ENCODE measurements around the gene RAB30. TPM values are rescaled to one million over a fixed set of nuclear protein-coding genes. Genes with fewer than 3 reads are reported as not detected.

RAB30 gene
- total RNA-seq, 2 donors from 2014 or later, result 8.4 to 15.8 TPM

DNA sequence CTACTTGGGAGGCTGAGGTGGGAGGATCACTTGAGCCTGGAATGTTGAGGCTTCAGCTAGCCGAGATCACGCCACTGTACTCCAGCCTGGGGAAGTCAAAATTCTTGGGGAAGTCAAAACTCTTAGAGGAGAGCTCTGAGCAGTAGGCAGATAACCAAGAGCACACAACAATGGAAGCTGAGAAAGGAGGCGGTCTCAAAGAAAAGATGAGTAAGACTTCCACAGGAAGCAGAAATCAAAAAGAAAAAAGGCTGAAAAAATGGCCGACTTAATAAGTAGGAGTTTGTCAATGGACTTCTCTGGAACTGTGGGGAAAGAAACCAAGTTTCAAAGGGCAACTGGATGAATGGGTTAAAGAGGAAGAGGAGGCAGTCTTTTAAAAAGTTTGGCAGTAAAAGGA lies 32.1 kb downstream of the RAB30 start:
- H3K4me3 Mint-ChIP-seq, result no peak overlapping the region
- no peaks in the 10 kb centered on the region for H3K27me3 Mint-ChIP-seq (ENCODE audit: insufficient read depth)
- H3K27ac ChIP-seq (ENCODE audit: low read depth, low read length), result no peak overlapping the region
- H3K9me3 Mint-ChIP-seq, result no peaks in the 10 kb centered on the region
- H3K36me3 Mint-ChIP-seq (ENCODE audit: low read depth), result peaks cover 5% of the 10 kb centered on the region
- H3K4me1 Mint-ChIP-seq, result peaks cover 18% of the 10 kb centered on the region
- no peaks in the 10 kb centered on the region for H3K27me3 ChIP-seq (ENCODE audit: control insufficient read depth, insufficient read depth, low read length, poor library complexity, severe bottlenecking)
- no peak overlapping the region for H3K27ac Mint-ChIP-seq
- H3K36me3 ChIP-seq (ENCODE audit: control insufficient read depth, insufficient read depth, low read length), result no peaks in the 10 kb centered on the region
- no peak overlapping the region for H3K9ac ChIP-seq (ENCODE audit: extremely low read depth, low read length, poor library complexity, severe bottlenecking)
- H3K4me3 ChIP-seq (ENCODE audit: low read length), result no peak overlapping the region
- no peak for DNase-seq
- WGBS, 2 experiments (ENCODE audit: insufficient coverage in 1 of 2, insufficient read length in 1 of 2), result 93 to 96% methylated on average over 4 of the region's 4 CpGs
- TF ChIP-seq, protein P1, sequence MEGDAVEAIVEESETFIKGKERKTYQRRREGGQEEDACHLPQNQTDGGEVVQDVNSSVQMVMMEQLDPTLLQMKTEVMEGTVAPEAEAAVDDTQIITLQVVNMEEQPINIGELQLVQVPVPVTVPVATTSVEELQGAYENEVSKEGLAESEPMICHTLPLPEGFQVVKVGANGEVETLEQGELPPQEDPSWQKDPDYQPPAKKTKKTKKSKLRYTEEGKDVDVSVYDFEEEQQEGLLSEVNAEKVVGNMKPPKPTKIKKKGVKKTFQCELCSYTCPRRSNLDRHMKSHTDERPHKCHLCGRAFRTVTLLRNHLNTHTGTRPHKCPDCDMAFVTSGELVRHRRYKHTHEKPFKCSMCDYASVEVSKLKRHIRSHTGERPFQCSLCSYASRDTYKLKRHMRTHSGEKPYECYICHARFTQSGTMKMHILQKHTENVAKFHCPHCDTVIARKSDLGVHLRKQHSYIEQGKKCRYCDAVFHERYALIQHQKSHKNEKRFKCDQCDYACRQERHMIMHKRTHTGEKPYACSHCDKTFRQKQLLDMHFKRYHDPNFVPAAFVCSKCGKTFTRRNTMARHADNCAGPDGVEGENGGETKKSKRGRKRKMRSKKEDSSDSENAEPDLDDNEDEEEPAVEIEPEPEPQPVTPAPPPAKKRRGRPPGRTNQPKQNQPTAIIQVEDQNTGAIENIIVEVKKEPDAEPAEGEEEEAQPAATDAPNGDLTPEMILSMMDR (conservative IDR thresholded peaks at IDR 0.05), result no peak
- peaks cover 9% of the 10 kb centered on the region for H3K4me1 ChIP-seq (ENCODE audit: control insufficient read depth, insufficient read depth, low read length)
- no peaks in the 10 kb centered on the region for H3K9me3 ChIP-seq (ENCODE audit: control insufficient read depth, low read length)

DNA sequence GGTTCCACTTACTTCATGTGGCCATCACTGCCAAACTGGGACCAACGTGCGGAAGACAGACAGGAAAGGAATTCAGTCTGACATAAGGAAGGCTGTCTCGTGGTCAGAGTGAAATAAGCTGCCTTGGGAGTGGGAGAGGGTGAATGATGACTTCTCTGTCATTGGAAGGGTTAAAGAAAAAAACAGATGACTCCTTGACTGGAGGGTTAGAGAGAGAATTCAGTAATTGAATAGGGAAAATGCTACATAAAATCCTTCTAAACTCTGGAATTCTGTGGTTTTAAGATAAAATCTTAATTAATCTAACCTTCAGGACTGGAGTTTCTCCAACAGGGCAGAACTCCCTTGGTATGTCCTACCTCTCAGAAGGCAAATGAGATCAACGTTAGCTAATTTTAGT lies 33.8 kb downstream of the RAB30 start:
- Mint-ChIP-seq H3K4me1 (peaks cover 28% of the 10 kb centered on the region), H3K27ac (no peak overlapping the region), H3K9me3 (no peaks in the 10 kb centered on the region), H3K4me3 (no peak overlapping the region), H3K27me3 (ENCODE audit: insufficient read depth) (no peaks in the 10 kb centered on the region), H3K36me3 (ENCODE audit: low read depth) (peaks cover 5% of the 10 kb centered on the region)
- Histone ChIP-seq H3K27ac (ENCODE audit: low read depth, low read length) (no peak overlapping the region), H3K27me3 (ENCODE audit: control insufficient read depth, insufficient read depth, low read length, poor library complexity, severe bottlenecking) (no peaks in the 10 kb centered on the region), H3K36me3 (ENCODE audit: control insufficient read depth, insufficient read depth, low read length) (no peaks in the 10 kb centered on the region), H3K9me3 (ENCODE audit: control insufficient read depth, low read length) (no peaks in the 10 kb centered on the region), H3K9ac (ENCODE audit: extremely low read depth, low read length, poor library complexity, severe bottlenecking) (no peak overlapping the region), H3K4me3 (ENCODE audit: low read length) (no peak overlapping the region), H3K4me1 (ENCODE audit: control insufficient read depth, insufficient read depth, low read length) (peaks cover 18% of the 10 kb centered on the region)
- TF ChIP-seq, protein P1 (conservative IDR thresholded peaks at IDR 0.05), result no peak
- WGBS, 2 experiments (ENCODE audit: insufficient coverage in 1 of 2, insufficient read length in 1 of 2), result 69 to 91% methylated on average over 3 to 4 of the region's 4 CpGs
- no peak for DNase-seq

DNA sequence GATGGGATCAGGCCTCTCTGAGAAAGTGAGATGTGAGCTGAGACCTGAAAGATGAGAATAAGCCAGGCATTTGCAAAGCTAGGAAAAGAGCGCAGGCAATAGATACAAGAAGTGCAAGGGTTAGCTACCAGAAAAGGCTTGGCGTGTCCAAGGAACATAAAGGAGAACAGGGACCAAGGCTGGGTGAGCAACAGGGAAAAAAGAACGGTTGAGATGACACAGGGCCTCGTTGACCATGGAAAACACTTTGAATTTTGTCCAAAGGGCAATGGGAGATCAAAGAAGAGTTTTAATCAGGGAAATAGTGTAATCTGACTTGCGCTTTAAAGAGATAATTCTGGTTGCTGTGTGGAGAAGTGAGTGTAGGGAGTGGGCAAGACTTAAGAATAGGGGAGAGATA lies 35.0 kb downstream of the RAB30 start:
- H3K27ac ChIP-seq (ENCODE audit: low read depth, low read length), result no peak overlapping the region
- 91 to 93% methylated on average over 5 of the region's 5 CpGs for WGBS, 2 experiments (ENCODE audit: insufficient coverage in 1 of 2, insufficient read length in 1 of 2)
- Mint-ChIP-seq H3K4me3 (no peak overlapping the region), H3K27ac (no peak overlapping the region), H3K27me3 (ENCODE audit: insufficient read depth) (no peaks in the 10 kb centered on the region), H3K4me1 (peaks cover 28% of the 10 kb centered on the region), H3K36me3 (ENCODE audit: low read depth) (peaks cover 5% of the 10 kb centered on the region), H3K9me3 (no peaks in the 10 kb centered on the region)
- peaks cover 18% of the 10 kb centered on the region for H3K4me1 ChIP-seq (ENCODE audit: control insufficient read depth, insufficient read depth, low read length)
- H3K4me3 ChIP-seq (ENCODE audit: low read length), result no peak overlapping the region
- TF ChIP-seq, protein P1 (conservative IDR thresholded peaks at IDR 0.05), result no peak
- no peaks in the 10 kb centered on the region for H3K36me3 ChIP-seq (ENCODE audit: control insufficient read depth, insufficient read depth, low read length)
- no peak for DNase-seq
- no peak overlapping the region for H3K9ac ChIP-seq (ENCODE audit: extremely low read depth, low read length, poor library complexity, severe bottlenecking)
- no peaks in the 10 kb centered on the region for H3K9me3 ChIP-seq (ENCODE audit: control insufficient read depth, low read length)
- H3K27me3 ChIP-seq (ENCODE audit: control insufficient read depth, insufficient read depth, low read length, poor library complexity, severe bottlenecking), result no peaks in the 10 kb centered on the region
